ENCODE measurements around the gene C5orf63.

The C5orf63 gene

GRCh38 chr5:127070243-127070642 lies 3.1 kb downstream of the C5orf63 start:
- H3K36me3 ChIP-seq (ENCODE audit: insufficient read depth, low read length) = peaks cover 27% of the 10 kb centered on the region
- H3K79me2 ChIP-seq (ENCODE audit: insufficient read depth, low read length) = no peaks in the 10 kb centered on the region
- H4K20me1 ChIP-seq (ENCODE audit: insufficient read depth, low read length) = no peaks in the 10 kb centered on the region
- no peak overlapping the region for H2AFZ ChIP-seq (ENCODE audit: low read length)
- H3K9ac ChIP-seq (ENCODE audit: low read length) = no peak overlapping the region
- H3K9me2 ChIP-seq (ENCODE audit: low read depth, low read length) = no peaks in the 10 kb centered on the region
- H3K27me3 ChIP-seq (ENCODE audit: insufficient read depth, low read length) = no peaks in the 10 kb centered on the region
- no peaks in the 10 kb centered on the region for H3K9me3 ChIP-seq (ENCODE audit: low read length)
- H3F3A ChIP-seq (ENCODE audit: insufficient read depth, low read length) = no peaks in the 10 kb centered on the region
- no peak overlapping the region for H3K27ac ChIP-seq (ENCODE audit: low read depth, low read length, poor library complexity, severe bottlenecking)
- no peak overlapping the region for H3K4me3 ChIP-seq (ENCODE audit: low read depth, low read length, poor library complexity, severe bottlenecking)
- TF ChIP-seq CTCF (IDR thresholded peaks at IDR 0.05; ENCODE audit: low read length) (no peak), EZH2 (IDR thresholded peaks at IDR 0.05; ENCODE audit: borderline replicate concordance, low read length) (no peak)
- no peak overlapping the region for H3K4me2 ChIP-seq (ENCODE audit: low read length)
- H3K4me1 ChIP-seq (ENCODE audit: insufficient read depth, low read length, severe bottlenecking) = peaks cover 14% of the 10 kb centered on the region

GRCh38 chr5:127068493-127069214 lies 4.6 kb downstream of the C5orf63 start:
- H3F3A ChIP-seq (ENCODE audit: insufficient read depth, low read length) = no peaks in the 10 kb centered on the region
- no peaks in the 10 kb centered on the region for H3K9me3 ChIP-seq (ENCODE audit: low read length)
- no peaks in the 10 kb centered on the region for H4K20me1 ChIP-seq (ENCODE audit: insufficient read depth, low read length)
- no peak overlapping the region for H2AFZ ChIP-seq (ENCODE audit: low read length)
- peaks cover 13% of the 10 kb centered on the region for H3K4me1 ChIP-seq (ENCODE audit: insufficient read depth, low read length, severe bottlenecking)
- no peak overlapping the region for H3K4me2 ChIP-seq (ENCODE audit: low read length)
- TF ChIP-seq EZH2 (IDR thresholded peaks at IDR 0.05; ENCODE audit: borderline replicate concordance, low read length) (no peak), CTCF (IDR thresholded peaks at IDR 0.05; ENCODE audit: low read length) (no peak)
- no peak overlapping the region for H3K27ac ChIP-seq (ENCODE audit: low read depth, low read length, poor library complexity, severe bottlenecking)
- H3K4me3 ChIP-seq (ENCODE audit: low read depth, low read length, poor library complexity, severe bottlenecking) = no peak overlapping the region
- H3K27me3 ChIP-seq (ENCODE audit: insufficient read depth, low read length) = no peaks in the 10 kb centered on the region
- H3K9me2 ChIP-seq (ENCODE audit: low read depth, low read length) = no peaks in the 10 kb centered on the region
- peaks cover 32% of the 10 kb centered on the region for H3K36me3 ChIP-seq (ENCODE audit: insufficient read depth, low read length)
- no peaks in the 10 kb centered on the region for H3K79me2 ChIP-seq (ENCODE audit: insufficient read depth, low read length)
- no peak overlapping the region for H3K9ac ChIP-seq (ENCODE audit: low read length)

GRCh38 chr5:127066721-127067120 lies 6.6 kb downstream of the C5orf63 start:
- Histone ChIP-seq H3K9me2 (ENCODE audit: low read depth, low read length) (no peaks in the 10 kb centered on the region), H3K27ac (ENCODE audit: low read depth, low read length, poor library complexity, severe bottlenecking) (no peak overlapping the region), H3K4me2 (ENCODE audit: low read length) (no peak overlapping the region), H3K4me1 (ENCODE audit: insufficient read depth, low read length, severe bottlenecking) (no peaks in the 10 kb centered on the region), H3K9me3 (ENCODE audit: low read length) (no peaks in the 10 kb centered on the region), H3K36me3 (ENCODE audit: insufficient read depth, low read length) (peaks cover 32% of the 10 kb centered on the region), H3K79me2 (ENCODE audit: insufficient read depth, low read length) (no peaks in the 10 kb centered on the region), H4K20me1 (ENCODE audit: insufficient read depth, low read length) (no peaks in the 10 kb centered on the region), H3F3A (ENCODE audit: insufficient read depth, low read length) (no peaks in the 10 kb centered on the region), H3K27me3 (ENCODE audit: insufficient read depth, low read length) (no peaks in the 10 kb centered on the region), H3K9ac (ENCODE audit: low read length) (no peak overlapping the region), H2AFZ (ENCODE audit: low read length) (no peak overlapping the region), H3K4me3 (ENCODE audit: low read depth, low read length, poor library complexity, severe bottlenecking) (no peak overlapping the region)
- TF ChIP-seq CTCF (IDR thresholded peaks at IDR 0.05; ENCODE audit: low read length) = no peak
- no peak for TF ChIP-seq EZH2 (IDR thresholded peaks at IDR 0.05; ENCODE audit: borderline replicate concordance, low read length)

All from OCI-LY1 (cell line).